IMR-90 (cell line): ENCODE data around the gene PITPNC1. TPM values are rescaled to one million over a fixed set of nuclear protein-coding genes. Genes with fewer than 3 reads are reported as not detected.

Experiments used
- ATAC-seq: fragments of 200-7000 bp; cut with Tn5 transposase; 2 replicates; pipeline ENCODE4 v1.9.1; 2020; ENCODE audit warnings: low read depth, mild to moderate bottlenecking, moderate library complexity
- BruUV-seq: library from RNA; stranded (reverse); fragments of 400-500 nt; replicated peaks from 2 replicates; lab custom pipeline; 2021; lab: Mats Ljungman, UMichigan
- CTCF ChIA-PET: fragments of 300-600 bp; formaldehyde crosslinking; extraction: SDS; loops from one replicate; lab custom pipeline; 2021; ENCODE audit warnings: antibody characterized with exemption; lab: Yijun Ruan, JAX
- POLR2A ChIA-PET: fragments of 300-600 bp; sonication (Branson Sonifier 250); formaldehyde crosslinking; loops from one replicate; lab custom pipeline; 2022; ENCODE audit warnings: antibody characterized with exemption; ENCODE audit not compliant: unreplicated experiment; lab: Charles Lee
- DNase-seq: peaks from one replicate; pipeline ENCODE4 v3.0.0; 2013
- H2AFZ ChIP-seq: replicated peaks from 2 replicates; pipeline ENCODE3; 2013; ENCODE audit warnings: low read length, mild to moderate bottlenecking; ENCODE audit not compliant: poor library complexity
- H2AK5ac ChIP-seq: 2 replicates; pipeline ENCODE4 v1.6.1; 2013; ENCODE audit warnings: low read depth, low read length, inconsistent platforms
- H2AK9ac ChIP-seq: replicated peaks from 2 replicates; pipeline ENCODE3; 2013; ENCODE audit warnings: mild to moderate bottlenecking, low read depth, low read length, moderate library complexity; ENCODE audit not compliant: poor library complexity
- H2BK120ac ChIP-seq: 2 replicates; pipeline ENCODE4 v1.6.1; 2013; ENCODE audit warnings: low read depth, low read length, inconsistent platforms
- H2BK15ac ChIP-seq: 3 replicates; pipeline ENCODE4 v1.6.1; 2013; ENCODE audit warnings: low read depth, low read length, inconsistent platforms
- H2BK20ac ChIP-seq: 2 replicates; pipeline ENCODE4 v1.6.1; 2013; ENCODE audit warnings: low read depth, mild to moderate bottlenecking, inconsistent platforms, low read length, moderate library complexity
- H2BK5ac ChIP-seq: 2 replicates; pipeline ENCODE4 v1.6.1; 2013; ENCODE audit warnings: mild to moderate bottlenecking, low read depth, low read length, inconsistent platforms; ENCODE audit not compliant: poor library complexity, severe bottlenecking
- H3K14ac ChIP-seq: replicated peaks from 2 replicates; pipeline ENCODE4 v1.6.1; 2013; ENCODE audit warnings: low read depth, low read length, inconsistent platforms
- H3K18ac ChIP-seq: 2 replicates; pipeline ENCODE4 v1.6.1; 2013; ENCODE audit warnings: low read depth, low read length, control low read depth
- H3K23ac ChIP-seq: 2 replicates; pipeline ENCODE4 v1.6.1; 2013; ENCODE audit warnings: low read depth, low read length, inconsistent platforms
- H3K27ac ChIP-seq: 2 replicates; pipeline ENCODE4 v1.5.1; 2013; ENCODE audit warnings: mild to moderate bottlenecking, control low read depth, low read length; ENCODE audit not compliant: insufficient read depth
- H3K27me3 ChIP-seq: 2 replicates; pipeline ENCODE4 v1.6.1; 2013; ENCODE audit warnings: low read length; ENCODE audit not compliant: control insufficient read depth, insufficient read depth
- H3K36me3 ChIP-seq: 2 replicates; pipeline ENCODE4 v1.6.1; 2013; ENCODE audit warnings: low read length, mixed read lengths; ENCODE audit not compliant: control insufficient read depth, insufficient read depth
- H3K4ac ChIP-seq: 2 replicates; pipeline ENCODE4 v1.6.1; 2013; ENCODE audit warnings: low read depth, low read length, inconsistent platforms
- H3K4me1 ChIP-seq: 2 replicates; pipeline ENCODE4 v1.6.1; 2013; ENCODE audit warnings: low read length, mixed read lengths; ENCODE audit not compliant: control insufficient read depth, insufficient read depth
- H3K4me2 ChIP-seq: 2 replicates; pipeline ENCODE4 v1.6.1; 2013; ENCODE audit warnings: low read depth, mild to moderate bottlenecking, control low read depth, low read length, moderate library complexity
- H3K4me3 ChIP-seq: 2 replicates; pipeline ENCODE4 v1.5.1; 2013; ENCODE audit warnings: low read depth, mild to moderate bottlenecking, control low read depth, low read length, moderate library complexity; ENCODE audit not compliant: insufficient read depth
- H3K56ac ChIP-seq: 2 replicates; pipeline ENCODE4 v1.6.1; 2013; ENCODE audit warnings: low read length, inconsistent platforms; ENCODE audit not compliant: insufficient read depth; ENCODE audit errors: extremely low read depth
- H3K79me1 ChIP-seq, 2 experiments: 2 replicates each; pipeline ENCODE4 v1.6.1; 2013; ENCODE audit warnings: low read length in 2 of 2, inconsistent platforms in 1 of 2, low read depth in 1 of 2
- H3K9ac ChIP-seq: 2 replicates; pipeline ENCODE4 v1.6.1; 2013; ENCODE audit warnings: low read depth, low read length, control low read depth
- H3K9me1 ChIP-seq: 2 replicates; pipeline ENCODE4 v1.6.1; 2013; ENCODE audit warnings: low read length, inconsistent platforms; ENCODE audit not compliant: insufficient read depth
- H3K9me3 ChIP-seq: 2 replicates; pipeline ENCODE4 v1.6.1; 2013; ENCODE audit warnings: low read length; ENCODE audit not compliant: control insufficient read depth, insufficient read depth
- H4K20me1 ChIP-seq: 2 replicates; pipeline ENCODE4 v1.6.1; 2013; ENCODE audit warnings: low read length, inconsistent platforms; ENCODE audit not compliant: insufficient read depth
- H4K5ac ChIP-seq: 2 replicates; pipeline ENCODE4 v1.6.1; 2013; ENCODE audit warnings: mild to moderate bottlenecking, low read depth, low read length, control low read depth
- H4K8ac ChIP-seq, 2 experiments: 2 replicates each; pipeline ENCODE4 v1.6.1; 2013; ENCODE audit warnings: low read depth in 2 of 2, low read length in 2 of 2, control low read depth in 1 of 2, inconsistent platforms in 1 of 2
- H4K91ac ChIP-seq: 2 replicates; pipeline ENCODE4 v1.6.1; 2013; ENCODE audit warnings: low read depth, low read length, inconsistent platforms; ENCODE audit not compliant: insufficient read depth
- CEBPB ChIP-seq: IDR thresholded peaks from 2 replicates; pipeline ENCODE4 v1.6.1; 2012; ENCODE audit warnings: low read depth, low read length, improper control_type of control experiment
- CHD1 ChIP-seq: IDR thresholded peaks from 2 replicates; pipeline ENCODE4 v1.6.1; 2012; ENCODE audit warnings: low read depth, low read length, improper control_type of control experiment
- CTCF ChIP-seq: conservative IDR thresholded peaks from 2 replicates; pipeline ENCODE4 v1.5.1; 2012; ENCODE audit warnings: mild to moderate bottlenecking, low read depth, low read length, improper control_type of control experiment
- FOS ChIP-seq: fragments of 150-350 bp; IDR thresholded peaks from 2 replicates; pipeline ENCODE4 v1.6.1; 2016; ENCODE audit warnings: low read depth, low read length
- MAFK ChIP-seq: IDR thresholded peaks from 2 replicates; pipeline ENCODE4 v1.6.1; 2012; ENCODE audit warnings: low read depth, low read length, improper control_type of control experiment
- MAZ ChIP-seq: IDR thresholded peaks from 2 replicates; pipeline ENCODE4 v1.6.1; 2012; ENCODE audit warnings: low read depth, mild to moderate bottlenecking, low read length, improper control_type of control experiment, moderate library complexity, borderline replicate concordance
- MXI1 ChIP-seq: IDR thresholded peaks from 2 replicates; pipeline ENCODE4 v1.6.1; 2012; ENCODE audit warnings: low read depth, mild to moderate bottlenecking, low read length, moderate library complexity, borderline replicate concordance
- RAD21 ChIP-seq: IDR thresholded peaks from 2 replicates; pipeline ENCODE4 v1.6.1; 2012; ENCODE audit warnings: low read length, improper control_type of control experiment
- RFX5 ChIP-seq: IDR thresholded peaks from 2 replicates; pipeline ENCODE4 v1.8.0; 2012; ENCODE audit warnings: low read depth, mild to moderate bottlenecking, low read length, moderate library complexity
- USF2 ChIP-seq: fragments of 150-350 bp; IDR thresholded peaks from 2 replicates; pipeline ENCODE4 v1.6.1; 2017; ENCODE audit warnings: mild to moderate bottlenecking, antibody characterized with exemption, low read length, low read depth
- WGBS, 2 experiments: methylation state at CpG; one replicate each; pipeline versions ENCODE4 v1.1.5 to v1.1.7; 2013; ENCODE audit warnings: missing lambda C conversion rate in 2 of 2; ENCODE audit not compliant: insufficient read length in 1 of 2; ENCODE audit errors: extremely low coverage in 2 of 2; 5-methylcytosine and 5-hydroxymethylcytosine counted together
- dilution Hi-C: fragments of 300-500 bp; cut with HindIII; formaldehyde crosslinking; loops from one replicate; pipeline ENCODE4 v1.14.3; 2018; ENCODE audit warnings: low sequenced_read_pairs; ENCODE audit not compliant: unreplicated experiment
- in situ Hi-C: fragments of 300-500 bp; cut with MboI; formaldehyde crosslinking; loops from 3 replicates; pipeline ENCODE4 v1.14.3; 2019; ENCODE audit warnings: low sequenced_read_pairs, inconsistent platforms, mixed read lengths
- intact Hi-C: fragments of 100-400 bp; cut with micrococcal nuclease; formaldehyde crosslinking; loops from 2 replicates; pipeline ENCODE4 v1.10.0; 2022
- polyA plus RNA-seq, 3 experiments: library from polyadenylated mRNA; depleted of rRNA; stranded (reverse); fragments of >200 nt; gene quantifications; 2 replicates each; pipeline ENCODE4 v1.2.3, GENCODE V29; 2012; ENCODE audit warnings: low replicate concordance in 1 of 3
- total RNA-seq: library from RNA; depleted of rRNA; stranded (reverse); fragments of >200 nt; gene quantifications from 2 replicates; pipeline ENCODE4 v1.2.3, GENCODE V29; 2012

PITPNC1 gene
- total and polyA plus RNA-seq, 2 of the 4 experiments (the other 2 are of a cell fraction), result 4.1 TPM

- H3K4ac ChIP-seq, result no peak overlapping the region
- CTCF ChIA-PET, result no interaction called here
- ATAC-seq, result no peak
Observed at GRCh38 chr17:67638871-67639270, 261.8 kb downstream of the PITPNC1 start.

More at GRCh38 chr17:67638871-67639270, 261.8 kb downstream of the PITPNC1 start:
- POLR2A ChIA-PET, result no interaction called here
- Histone ChIP-seq H3K27me3 (no peaks in the 10 kb centered on the region), H4K8ac (no peak overlapping the region), H3K18ac (no peak overlapping the region), H2BK20ac (no peak overlapping the region), H3K27ac (no peak overlapping the region), H3K9me3 (no peaks in the 10 kb centered on the region), H3K14ac (no peak overlapping the region), H2BK5ac (no peak overlapping the region), H3K4me1 (peaks cover 6% of the 10 kb centered on the region), H3K9ac (no peak overlapping the region), H3K56ac (no peak overlapping the region), H2BK15ac (no peak overlapping the region), H3K4me3 (no peak overlapping the region), H2BK120ac (no peak overlapping the region), H3K36me3 (no peaks in the 10 kb centered on the region), H3K9me1 (peaks cover 4% of the 10 kb centered on the region; the same call in 1 of the 2 replicates), H4K5ac (no peak overlapping the region), H3K23ac (no peak overlapping the region), H4K20me1 (no peaks in the 10 kb centered on the region), H2AK5ac (no peak overlapping the region), H2AK9ac (no peak overlapping the region), H3K79me1 (no peaks in the 10 kb centered on the region), H4K91ac (no peak overlapping the region), H3K4me2 (no peak overlapping the region), H2AFZ (no peak overlapping the region)
- TF ChIP-seq RFX5 (no peak), MAFK (no peak), FOS (no peak), RAD21 (no peak), CHD1 (no peak), MXI1 (no peak), USF2 (no peak), CEBPB (no peak), CTCF (no peak), MAZ (no peak)
- BruUV-seq, result no TSS peak
- dilution Hi-C loops (no loop called here), intact Hi-C loops (no loop called here), in situ Hi-C loops (no loop called here)
- no CpG with 5 or more reads among the region's 4 CpGs for WGBS, 2 experiments
- DNase-seq, result no peak
